ENCODE data around the gene LAMA2.

Gene LAMA2

GRCh38 chr6:129183681-129184301 lies 300.9 kb downstream of the LAMA2 start:
- DNase-seq (ENCODE audit: low read depth in 2 of 2): no peak

GRCh38 chr6:129184324-129184723 lies 301.4 kb downstream of the LAMA2 start:
- DNase-seq (ENCODE audit: low read depth in 2 of 2): no peak

GRCh38 chr6:129184808-129185366 lies 301.9 kb downstream of the LAMA2 start:
- DNase-seq (ENCODE audit: low read depth in 2 of 2): no peak

GRCh38 chr6:129186988-129187387 lies 304.1 kb downstream of the LAMA2 start:
- no peak for DNase-seq (ENCODE audit: low read depth in 2 of 2)

GRCh38 chr6:129188306-129188705 lies 305.4 kb downstream of the LAMA2 start:
- DNase-seq (ENCODE audit: low read depth in 2 of 2): no peak

- DNase-seq (ENCODE audit: low read depth in 2 of 2): no peak
These were observed 305.9 kb downstream of the LAMA2 start for GRCh38 chr6:129188795-129189194.

- DNase-seq (ENCODE audit: low read depth in 2 of 2): no peak
These were observed 306.3 kb downstream of the LAMA2 start for GRCh38 chr6:129189266-129189665.

GRCh38 chr6:129191235-129191634 lies 308.3 kb downstream of the LAMA2 start:
- DNase-seq (ENCODE audit: low read depth in 2 of 2): no peak

- no peak for DNase-seq (ENCODE audit: low read depth in 2 of 2)
These were observed 309.6 kb downstream of the LAMA2 start for GRCh38 chr6:129192458-129192989.

GRCh38 chr6:129194306-129194941 lies 311.5 kb downstream of the LAMA2 start:
- DNase-seq (ENCODE audit: low read depth in 2 of 2): no peak

- no peak for DNase-seq (ENCODE audit: low read depth in 2 of 2)
These were observed 312.2 kb downstream of the LAMA2 start for GRCh38 chr6:129195161-129195560.

- no peak for DNase-seq (ENCODE audit: low read depth in 2 of 2)
These were observed 312.7 kb downstream of the LAMA2 start for GRCh38 chr6:129195643-129196042.

- no peak for DNase-seq (ENCODE audit: low read depth in 2 of 2)
These were observed 314.2 kb downstream of the LAMA2 start for GRCh38 chr6:129197154-129197553.

GRCh38 chr6:129200151-129200550 lies 317.2 kb downstream of the LAMA2 start:
- DNase-seq (ENCODE audit: low read depth in 2 of 2): no peak

GRCh38 chr6:129203190-129203900 lies 320.4 kb downstream of the LAMA2 start:
- no peak for DNase-seq (ENCODE audit: low read depth in 2 of 2)

GRCh38 chr6:129206821-129207220 lies 323.9 kb downstream of the LAMA2 start:
- DNase-seq (ENCODE audit: low read depth in 2 of 2): no peak

GRCh38 chr6:129207832-129208231 lies 324.9 kb downstream of the LAMA2 start:
- no peak for DNase-seq (ENCODE audit: low read depth in 2 of 2)

GRCh38 chr6:129208415-129209034 lies 325.6 kb downstream of the LAMA2 start:
- no peak for DNase-seq (ENCODE audit: low read depth in 2 of 2)

- DNase-seq (ENCODE audit: low read depth in 2 of 2): no peak
These were observed 326.4 kb downstream of the LAMA2 start for GRCh38 chr6:129209355-129209754.

GRCh38 chr6:129210684-129211083 lies 327.7 kb downstream of the LAMA2 start:
- no peak for DNase-seq (ENCODE audit: low read depth in 2 of 2)

GRCh38 chr6:129211626-129212025 lies 328.7 kb downstream of the LAMA2 start:
- DNase-seq (ENCODE audit: low read depth in 2 of 2): no peak

- DNase-seq (ENCODE audit: low read depth in 2 of 2): no peak
These were observed 329.1 kb downstream of the LAMA2 start for GRCh38 chr6:129212081-129212480.
